OCI-LY1 (cell line): ENCODE measurements around the gene SLC26A11.

Experiments used
- H2AFZ ChIP-seq: fragments of 200-600 bp; sonication (generic), shearing (Covaris generic); 2 replicates; pipeline ENCODE4 v1.6.0; 2014; ENCODE audit warnings: antibody characterized with exemption, mild to moderate bottlenecking, low read length
- H3F3A ChIP-seq: fragments of 200-600 bp; sonication (generic), shearing (Covaris generic); 2 replicates; pipeline ENCODE4 v1.6.0; 2014; ENCODE audit warnings: mild to moderate bottlenecking, antibody characterized with exemption, low read length, moderate library complexity; ENCODE audit not compliant: insufficient read depth
- H3K27ac ChIP-seq: fragments of 200-600 bp; sonication (generic); 2 replicates; pipeline ENCODE4 v1.5.1; 2014; ENCODE audit warnings: low read length, mixed run types, mild to moderate bottlenecking, low read depth; ENCODE audit not compliant: poor library complexity, severe bottlenecking
- H3K27me3 ChIP-seq: fragments of 200-600 bp; sonication (generic); 2 replicates; pipeline ENCODE4 v1.6.0; 2014; ENCODE audit warnings: antibody characterized with exemption, mild to moderate bottlenecking, low read length, moderate library complexity; ENCODE audit not compliant: insufficient read depth
- H3K36me3 ChIP-seq: fragments of 200-600 bp; sonication (generic); 2 replicates; pipeline ENCODE4 v1.6.1; 2014; ENCODE audit warnings: mild to moderate bottlenecking, antibody characterized with exemption, low read length, moderate library complexity, mixed read lengths; ENCODE audit not compliant: insufficient read depth
- H3K4me1 ChIP-seq: fragments of 200-600 bp; sonication (generic); 2 replicates; pipeline ENCODE4 v1.5.1; 2014; ENCODE audit warnings: mild to moderate bottlenecking, low read length, moderate library complexity; ENCODE audit not compliant: insufficient read depth, severe bottlenecking
- H3K4me2 ChIP-seq: fragments of 200-600 bp; sonication (generic), shearing (Covaris generic); 2 replicates; pipeline ENCODE4 v1.6.1; 2014; ENCODE audit warnings: low read length
- H3K4me3 ChIP-seq: fragments of 200-600 bp; sonication (generic); 2 replicates; pipeline ENCODE4 v1.5.1; 2014; ENCODE audit warnings: low read length, low read depth, mild to moderate bottlenecking, mixed read lengths; ENCODE audit not compliant: poor library complexity, severe bottlenecking
- H3K79me2 ChIP-seq: fragments of 200-600 bp; shearing (Covaris generic); 2 replicates; pipeline ENCODE4 v1.6.1; 2016; ENCODE audit warnings: mixed run types, low read length, mixed read lengths; ENCODE audit not compliant: insufficient read depth
- H3K9ac ChIP-seq: fragments of 200-600 bp; sonication (generic), shearing (Covaris generic); 2 replicates; pipeline ENCODE4 v1.6.1; 2014; ENCODE audit warnings: mild to moderate bottlenecking, low read length, mixed read lengths
- H3K9me2 ChIP-seq: fragments of 200-600 bp; sonication (generic), shearing (Covaris generic); 2 replicates; pipeline ENCODE4 v1.6.1; 2014; ENCODE audit warnings: low read depth, mild to moderate bottlenecking, low read length, mixed read lengths
- H3K9me3 ChIP-seq: fragments of 200-600 bp; shearing (Covaris generic); 2 replicates; pipeline ENCODE4 v1.6.1; 2014; ENCODE audit warnings: low read length, mixed read lengths
- H4K20me1 ChIP-seq: fragments of 200-600 bp; sonication (generic), shearing (Covaris generic); 2 replicates; pipeline ENCODE4 v1.6.0; 2016; ENCODE audit warnings: mild to moderate bottlenecking, low read length; ENCODE audit not compliant: insufficient read depth
- EZH2 ChIP-seq: fragments of 200-600 bp; sonication (generic), shearing (Covaris generic); IDR thresholded peaks from 2 replicates; pipeline ENCODE4 v1.8.0; 2017; ENCODE audit warnings: borderline replicate concordance, mixed run types, mild to moderate bottlenecking, antibody characterized with exemption, low read length, moderate library complexity, mixed read lengths
- TF ChIP-seq, protein P1 (sequence below): fragments of 200-600 bp; sonication (generic), shearing (Covaris generic); IDR thresholded peaks from 2 replicates; pipeline ENCODE4 v1.5.1; 2017; ENCODE audit warnings: mild to moderate bottlenecking, antibody characterized with exemption, low read length, moderate library complexity, mixed read lengths

SLC26A11 gene

DNA sequence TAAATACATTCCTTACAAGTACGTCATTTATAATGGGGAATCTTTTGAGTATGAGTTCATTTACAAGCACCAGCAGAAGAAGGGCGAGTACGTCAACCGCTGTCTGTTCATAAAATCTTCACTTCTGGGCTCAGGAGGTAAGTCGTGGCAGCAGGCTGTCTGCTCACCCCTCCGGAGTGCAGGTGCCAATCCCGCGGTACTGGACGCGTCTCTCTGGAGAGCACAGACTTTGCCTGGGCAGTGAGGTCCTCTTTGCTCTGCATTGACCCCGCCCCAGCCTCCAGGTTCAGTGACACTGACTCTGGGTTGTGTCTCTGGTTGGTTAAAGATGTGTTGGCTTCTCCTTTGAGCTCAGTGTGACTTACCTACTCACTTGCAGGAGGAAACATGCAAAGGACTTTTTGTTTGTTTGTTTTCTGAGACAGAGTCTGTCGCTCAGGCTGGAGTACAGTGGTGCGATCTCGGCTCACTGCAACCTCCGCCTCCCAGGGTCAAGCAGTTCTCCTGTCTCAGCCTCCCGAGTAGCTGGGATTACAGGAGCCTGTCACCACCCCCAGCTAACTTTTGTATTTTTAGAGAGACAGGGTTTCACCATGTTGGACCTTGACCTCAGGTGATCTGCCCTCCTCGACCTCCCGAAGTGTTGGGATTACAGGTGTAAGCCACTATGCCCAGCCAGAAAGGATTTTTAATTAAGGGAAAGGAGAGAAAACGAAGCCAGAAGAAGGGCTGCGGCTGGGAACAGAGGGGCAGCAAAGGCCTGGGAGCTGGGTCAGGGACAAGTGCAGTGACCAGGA is 71.7 kb downstream of the SLC26A11 start:
- Histone ChIP-seq H3K27me3 (no peaks in the 10 kb centered on the region), H3K4me2 (no peak overlapping the region), H3K27ac (no peak overlapping the region), H4K20me1 (no peaks in the 10 kb centered on the region), H3K9me2 (no peaks in the 10 kb centered on the region), H3K79me2 (no peaks in the 10 kb centered on the region), H3K9ac (no peak overlapping the region), H3K4me1 (no peaks in the 10 kb centered on the region), H2AFZ (no peak overlapping the region), H3K9me3 (no peaks in the 10 kb centered on the region), H3K36me3 (peaks cover 23% of the 10 kb centered on the region; the same call in 1 of the 2 replicates), H3K4me3 (no peak overlapping the region), H3F3A (no peaks in the 10 kb centered on the region)
- TF ChIP-seq, protein P1, sequence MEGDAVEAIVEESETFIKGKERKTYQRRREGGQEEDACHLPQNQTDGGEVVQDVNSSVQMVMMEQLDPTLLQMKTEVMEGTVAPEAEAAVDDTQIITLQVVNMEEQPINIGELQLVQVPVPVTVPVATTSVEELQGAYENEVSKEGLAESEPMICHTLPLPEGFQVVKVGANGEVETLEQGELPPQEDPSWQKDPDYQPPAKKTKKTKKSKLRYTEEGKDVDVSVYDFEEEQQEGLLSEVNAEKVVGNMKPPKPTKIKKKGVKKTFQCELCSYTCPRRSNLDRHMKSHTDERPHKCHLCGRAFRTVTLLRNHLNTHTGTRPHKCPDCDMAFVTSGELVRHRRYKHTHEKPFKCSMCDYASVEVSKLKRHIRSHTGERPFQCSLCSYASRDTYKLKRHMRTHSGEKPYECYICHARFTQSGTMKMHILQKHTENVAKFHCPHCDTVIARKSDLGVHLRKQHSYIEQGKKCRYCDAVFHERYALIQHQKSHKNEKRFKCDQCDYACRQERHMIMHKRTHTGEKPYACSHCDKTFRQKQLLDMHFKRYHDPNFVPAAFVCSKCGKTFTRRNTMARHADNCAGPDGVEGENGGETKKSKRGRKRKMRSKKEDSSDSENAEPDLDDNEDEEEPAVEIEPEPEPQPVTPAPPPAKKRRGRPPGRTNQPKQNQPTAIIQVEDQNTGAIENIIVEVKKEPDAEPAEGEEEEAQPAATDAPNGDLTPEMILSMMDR = no peak
- no peak for TF ChIP-seq EZH2

DNA sequence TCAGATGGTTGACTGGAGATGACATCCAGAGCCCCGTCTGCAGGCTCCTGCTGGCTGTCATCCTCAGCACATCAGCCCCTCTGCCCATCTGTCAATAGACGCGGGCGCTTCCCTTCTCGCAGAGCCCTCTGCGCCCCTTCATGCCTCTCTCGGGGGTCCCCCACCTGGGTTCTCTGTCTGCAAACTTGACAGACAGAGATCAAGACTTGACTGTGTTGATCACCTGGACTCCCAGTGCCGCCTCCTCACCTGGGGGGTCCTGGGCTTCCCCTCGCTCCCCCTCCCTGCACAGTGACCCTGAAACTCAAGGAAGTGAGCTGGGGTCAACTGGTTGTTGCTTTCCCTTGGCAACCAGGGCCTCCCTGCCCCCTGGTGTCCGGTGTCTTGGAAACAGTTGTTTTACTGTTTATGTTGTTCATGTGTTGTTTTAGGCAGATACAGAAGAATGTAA is 72.3 kb downstream of the SLC26A11 start:
- peaks cover 23% of the 10 kb centered on the region; the same call in 1 of the 2 replicates for H3K36me3 ChIP-seq
- H3F3A ChIP-seq = no peaks in the 10 kb centered on the region
- H3K9me2 ChIP-seq = no peaks in the 10 kb centered on the region
- H4K20me1 ChIP-seq = no peaks in the 10 kb centered on the region
- H3K27me3 ChIP-seq = no peaks in the 10 kb centered on the region
- no peak overlapping the region for H3K9ac ChIP-seq
- TF ChIP-seq, protein P1 = no peak
- TF ChIP-seq EZH2 = no peak
- H3K9me3 ChIP-seq = no peaks in the 10 kb centered on the region
- no peak overlapping the region for H3K27ac ChIP-seq
- H3K79me2 ChIP-seq = no peaks in the 10 kb centered on the region
- no peak overlapping the region for H2AFZ ChIP-seq
- no peak overlapping the region for H3K4me3 ChIP-seq
- H3K4me2 ChIP-seq = no peak overlapping the region
- H3K4me1 ChIP-seq = no peaks in the 10 kb centered on the region

DNA sequence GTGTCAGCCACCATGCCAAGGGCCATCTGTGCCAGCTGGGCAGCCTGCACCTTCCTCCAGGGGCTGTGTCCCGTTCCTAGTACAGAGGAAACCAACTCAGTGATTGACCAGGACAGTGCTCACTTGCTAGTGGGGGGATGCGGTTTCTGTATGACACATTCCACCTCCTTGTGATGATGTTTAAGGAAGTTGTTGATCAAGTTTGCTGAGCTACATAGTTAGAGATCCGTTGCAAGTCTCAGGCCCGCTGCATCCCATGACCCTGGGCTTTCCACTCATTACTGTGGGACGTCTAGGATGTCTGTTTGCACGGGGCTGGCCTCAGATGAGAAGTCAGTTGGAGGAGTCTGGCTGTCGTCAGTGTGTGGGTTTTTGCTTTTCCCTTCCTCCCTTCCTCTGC is 74.0 kb downstream of the SLC26A11 start:
- H3K27ac ChIP-seq = no peak overlapping the region

More for the DNA sequence above, 74.0 kb downstream of the SLC26A11 start:
- Histone ChIP-seq H3K4me3 (no peak overlapping the region), H3K27me3 (no peaks in the 10 kb centered on the region), H3K4me2 (no peak overlapping the region), H3K9me2 (no peaks in the 10 kb centered on the region), H4K20me1 (no peaks in the 10 kb centered on the region), H3K79me2 (no peaks in the 10 kb centered on the region), H2AFZ (no peak overlapping the region), H3K36me3 (peaks cover 23% of the 10 kb centered on the region; the same call in 1 of the 2 replicates), H3F3A (no peaks in the 10 kb centered on the region), H3K4me1 (no peaks in the 10 kb centered on the region), H3K9me3 (no peaks in the 10 kb centered on the region), H3K9ac (no peak overlapping the region)
- TF ChIP-seq, protein P1 = no peak
- TF ChIP-seq EZH2 = no peak
